Heart left ventricle (tissue), 16 donors: ENCODE data around the gene OR7G3. TPM values are rescaled to one million over a fixed set of nuclear protein-coding genes. Genes with fewer than 3 reads are reported as not detected.
A peak's percentile ranks its signal among the peaks of the same experiment; 100 is the strongest.

Source experiments
- ATAC-seq, 4 donors: fragments of 200-7000 bp; cut with Tn5 transposase; one replicate each; pipeline ENCODE4 v1.9.1; 2020 to 2022; ENCODE audit warnings: moderate library complexity in 4 of 4, mild to moderate bottlenecking in 3 of 4, moderate number of reproducible peaks in 1 of 4
- DNase-seq, 5 donors: peaks; one replicate each; pipeline ENCODE4 v3.0.0-alpha.2; 2020
- H3K27ac ChIP-seq, 12 donors: fragments of 200-600 bp; sonication (generic) in 4 of 12; one replicate each; pipeline versions ENCODE4 v1.5.0 to v1.8.0; 2016 to 2022; ENCODE audit warnings: mild to moderate bottlenecking in 2 of 12
- H3K27me3 ChIP-seq, 9 donors: fragments of 200-600 bp; sonication (generic) in 2 of 9; one replicate each; pipeline versions ENCODE4 v1.5.1 to v1.8.0; 2016 to 2022; ENCODE audit warnings: mild to moderate bottlenecking in 3 of 9
- H3K36me3 ChIP-seq, 9 donors: fragments of 200-600 bp; sonication (generic) in 2 of 9; one replicate each; pipeline versions ENCODE4 v1.5.0 to v1.8.0; 2018 to 2022; ENCODE audit warnings: mild to moderate bottlenecking in 2 of 9
- H3K4me1 ChIP-seq, 12 donors: fragments of 200-600 bp; sonication (generic) in 4 of 12; one replicate each; pipeline versions ENCODE4 v1.5.0 to v1.8.0; 2016 to 2022; ENCODE audit warnings: mild to moderate bottlenecking in 3 of 12
- H3K4me3 ChIP-seq, 12 donors: fragments of 200-600 bp; sonication (generic) in 4 of 12; one replicate each; pipeline versions ENCODE4 v1.5.0 to v1.8.0; 2017 to 2022; ENCODE audit warnings: mild to moderate bottlenecking in 9 of 12, moderate library complexity in 4 of 12
- H3K9me3 ChIP-seq, 12 donors: fragments of 200-600 bp; sonication (generic) in 4 of 12; one replicate each; pipeline versions ENCODE4 v1.5.0 to v1.8.0; 2016 to 2022; ENCODE audit warnings: mild to moderate bottlenecking in 1 of 12
- POLR2A ChIP-seq, 2 donors: fragments of 450-650 bp; IDR thresholded peaks; one replicate each; pipeline ENCODE4 v1.6.1; 2017; ENCODE audit warnings: antibody characterized with exemption in 2 of 2, mild to moderate bottlenecking in 2 of 2, moderate library complexity in 2 of 2
- WGBS, 4 donors: extraction: QIAGEN DNeasy Blood & Tissue Kit in 2 of 4; methylation state at CpG; one replicate each; pipeline versions ENCODE4 v1.1.5 to v1.1.7; 2013 to 2018; 5-methylcytosine and 5-hydroxymethylcytosine counted together
- intact Hi-C, 10 donors: fragments of 100-400 bp; cut with DNase I; formaldehyde crosslinking; loops; one replicate each; pipeline versions ENCODE4 v1.11.1 to v1.14.2; 2022
- polyA plus RNA-seq, 2 donors: library from polyadenylated mRNA; stranded (reverse); fragments of 200-250 nt; gene quantifications; one replicate each; pipeline ENCODE4 v1.2.3, GENCODE V29; 2013
- total RNA-seq, 9 donors: library from RNA; depleted of rRNA in 2 of 9; stranded (reverse); fragments of >200 nt in 2 of 9; fragmentation: NEBNext Ultra II Directional in 3 of 9; extraction: Animal tissue kit (Norgen Biotek cat#: 25700) in 3 of 9; gene quantifications; one replicate each; pipeline versions ENCODE4 v1.1.0 to v1.2.4, GENCODE V29; 2016 to 2023
- TF ChIP-seq, protein P1 (sequence below), 12 donors: fragments of 200-600 bp; sonication (generic) in 4 of 12; IDR thresholded peaks; one replicate each; pipeline versions ENCODE4 v1.5.0 to v1.8.0; 2018 to 2022; ENCODE audit warnings: antibody characterized with exemption in 12 of 12, mild to moderate bottlenecking in 5 of 12
- donor health status: ischemic (EF 13 %, LVEDD 7.1; RV severe dilation, severe dysfunction).
- donor health status: healthy with polysubstance abuse.
- donor health status: DM: no; HTN: yes; CAD: no.
- donor health status: DM: no; HTN: no; CAD: no.
- donor health status: ischemic (EF 25% LVEDD 6.9; RV normal size, moderate dysfunction).
- donor health status: ischemic (EF 25% LVEDD 5.7; RV mildly dilated, moderate dysfunction).
- donor health status: healthy.
- donor health status: DM: yes; HTN: yes; CAD: no.
- donor health status: ischemic (EF 35%, LVEDD 5.7; RV mildly dilated, moderate dysfunction).
- donor health status: nonischemic (EF 11% LVEDD 7.7; RV severe dilation, severe dysfunction).
- donor health status: DM: yes; HTN: yes; CAD: no.
- donor health status: PGD.
- donor health status: ischemic (EF 29% LVEDD 5.4; RV normal size, mild dysfunction).
- donor health status: nonischemic (EF 23%, LVEDD 6.1; RV moderate dilation, normal function).

OR7G3 gene
- total and polyA plus RNA-seq, 11 donors = not detected

DNA sequence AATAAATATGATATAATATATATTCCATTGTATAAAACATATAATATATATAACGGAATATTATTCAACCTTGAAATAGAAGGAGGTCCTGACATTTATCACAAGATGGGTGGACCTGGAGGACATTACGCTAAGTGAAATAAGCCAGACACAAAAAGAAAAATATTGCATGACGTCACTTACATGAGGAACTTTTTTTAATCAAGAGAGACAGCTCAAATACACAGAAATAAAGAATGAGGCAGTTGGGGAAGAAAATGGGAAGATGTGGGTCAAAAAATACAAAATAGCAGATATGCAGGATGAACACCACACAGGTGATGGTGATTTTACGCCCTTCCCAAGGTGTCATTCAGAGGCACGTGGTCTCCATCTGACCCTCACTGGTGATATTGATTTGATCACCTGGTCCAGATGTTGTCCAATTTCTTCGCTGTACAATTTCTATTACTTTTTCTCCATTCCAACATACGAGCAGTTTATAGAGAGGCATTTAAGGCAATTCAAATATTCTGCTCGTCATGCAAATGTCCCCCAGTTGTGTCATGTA lies 12.9 kb upstream of the OR7G3 start:
- 25 to 29% (median 29%) methylated on average over 8 of the region's 8 CpGs for WGBS, 4 donors
- H3K27me3 ChIP-seq = peaks cover 0 to 3% (median 0%) of the 10 kb centered on the region in 9 donors
- peak overlapping the region; percentile 62 to 96 (median 80) for H3K4me3 ChIP-seq
- peak overlapping the region in 10 of 12 donors; percentile 69 to 94 (median 84) for H3K27ac ChIP-seq
- peaks cover 0 to 9% (median 4%) of the 10 kb centered on the region in 12 donors for H3K9me3 ChIP-seq
- intact Hi-C loops = loop anchor here in 6 of 10 donors (5.0 to 10.0 kb wide), 5 partner anchors 165 to 658 kb away; partner anchors contain the start of genes ZNF121 (in 1 of the 6), ZNF266 (in 1 of the 6) and ZNF699 (in 1 of the 6)
- TF ChIP-seq POLR2A (IDR thresholded peaks at IDR 0.05) = no peak
- TF ChIP-seq, protein P1, sequence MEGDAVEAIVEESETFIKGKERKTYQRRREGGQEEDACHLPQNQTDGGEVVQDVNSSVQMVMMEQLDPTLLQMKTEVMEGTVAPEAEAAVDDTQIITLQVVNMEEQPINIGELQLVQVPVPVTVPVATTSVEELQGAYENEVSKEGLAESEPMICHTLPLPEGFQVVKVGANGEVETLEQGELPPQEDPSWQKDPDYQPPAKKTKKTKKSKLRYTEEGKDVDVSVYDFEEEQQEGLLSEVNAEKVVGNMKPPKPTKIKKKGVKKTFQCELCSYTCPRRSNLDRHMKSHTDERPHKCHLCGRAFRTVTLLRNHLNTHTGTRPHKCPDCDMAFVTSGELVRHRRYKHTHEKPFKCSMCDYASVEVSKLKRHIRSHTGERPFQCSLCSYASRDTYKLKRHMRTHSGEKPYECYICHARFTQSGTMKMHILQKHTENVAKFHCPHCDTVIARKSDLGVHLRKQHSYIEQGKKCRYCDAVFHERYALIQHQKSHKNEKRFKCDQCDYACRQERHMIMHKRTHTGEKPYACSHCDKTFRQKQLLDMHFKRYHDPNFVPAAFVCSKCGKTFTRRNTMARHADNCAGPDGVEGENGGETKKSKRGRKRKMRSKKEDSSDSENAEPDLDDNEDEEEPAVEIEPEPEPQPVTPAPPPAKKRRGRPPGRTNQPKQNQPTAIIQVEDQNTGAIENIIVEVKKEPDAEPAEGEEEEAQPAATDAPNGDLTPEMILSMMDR (IDR thresholded peaks at IDR 0.05) = no peak
- H3K36me3 ChIP-seq = peaks cover 0 to 3% (median 0%) of the 10 kb centered on the region in 9 donors
- ATAC-seq (peak in 2 of 4 donors; percentile 5 to 22), DNase-seq (no peak)
- peaks cover 0 to 27% (median 15%) of the 10 kb centered on the region in 12 donors for H3K4me1 ChIP-seq

DNA sequence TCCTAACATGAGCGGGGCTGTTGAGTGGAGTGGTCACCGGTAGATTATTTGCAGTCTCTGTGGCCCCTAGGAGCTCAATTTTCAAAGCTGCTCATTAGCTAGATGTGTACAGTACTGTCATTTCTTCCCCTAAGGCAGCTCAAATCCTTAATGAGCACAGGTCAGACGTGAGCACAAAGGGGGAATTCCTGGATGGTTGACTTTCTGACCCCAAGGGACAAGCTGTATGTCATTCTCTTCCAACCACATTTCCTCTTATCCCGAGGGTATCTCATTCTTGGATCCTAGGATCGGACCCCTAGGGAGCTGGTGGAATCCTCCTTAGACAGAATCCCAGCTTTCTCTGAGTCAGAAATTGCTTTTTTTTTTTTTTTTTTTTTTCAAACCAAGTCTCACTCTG lies 5.7 kb upstream of the OR7G3 start:
- no peak for DNase-seq
- Histone ChIP-seq H3K4me3 (no peak overlapping the region), H3K4me1 (peaks cover 0 to 6% (median 0%) of the 10 kb centered on the region in 12 donors), H3K27ac (no peak overlapping the region), H3K9me3 (no peaks in the 10 kb centered on the region), H3K27me3 (peaks cover 0 to 23% (median 6%) of the 10 kb centered on the region in 9 donors), H3K36me3 (no peaks in the 10 kb centered on the region)
- WGBS, 4 donors = 53 to 62% (median 58%) methylated on average over 5 of the region's 5 CpGs
- intact Hi-C loops = loop anchor here in 3 of 10 donors (10.0 kb wide), 2 partner anchors 302 to 662 kb away; partner anchors contain the start of gene ZNF266 (in 1 of the 3)
- no peak for ATAC-seq
- TF ChIP-seq POLR2A (IDR thresholded peaks at IDR 0.05) = no peak
- TF ChIP-seq, protein P1 (IDR thresholded peaks at IDR 0.05) = no peak

DNA sequence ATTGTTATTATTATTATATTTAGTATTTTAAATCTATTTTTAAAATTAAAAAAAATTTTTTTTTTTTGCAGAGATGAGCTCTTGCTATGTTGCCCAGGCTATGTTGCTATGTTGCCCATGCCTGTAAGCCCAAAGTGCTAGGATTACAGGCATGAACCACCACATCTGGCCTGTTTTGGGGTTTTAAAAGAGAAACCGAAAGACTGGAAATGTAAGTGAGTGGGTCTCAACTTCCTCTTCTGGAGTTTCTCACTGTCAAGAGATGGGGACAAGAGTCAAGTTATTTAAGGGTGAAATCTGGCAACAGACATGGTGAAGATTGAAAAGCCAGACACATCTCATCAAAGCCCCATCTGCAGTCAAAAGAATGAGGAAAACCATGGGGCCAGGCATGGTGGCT lies 4.2 kb upstream of the OR7G3 start:
- 32 to 54% (median 42%) methylated on average over 1 of the region's 1 CpG for WGBS, 4 donors
- no peaks in the 10 kb centered on the region for H3K9me3 ChIP-seq
- intact Hi-C loops = loop anchor here in 3 of 10 donors (10.0 kb wide), 2 partner anchors 304 to 664 kb away; partner anchors contain the start of gene ZNF266 (in 1 of the 3)
- H3K27ac ChIP-seq = no peak overlapping the region
- DNase-seq = no peak
- no peak for ATAC-seq
- TF ChIP-seq, protein P1 (IDR thresholded peaks at IDR 0.05) = no peak
- no peak for TF ChIP-seq POLR2A (IDR thresholded peaks at IDR 0.05)
- peaks cover 0 to 24% (median 6%) of the 10 kb centered on the region in 9 donors for H3K27me3 ChIP-seq
- H3K4me3 ChIP-seq = no peak overlapping the region
- no peaks in the 10 kb centered on the region for H3K4me1 ChIP-seq
- no peaks in the 10 kb centered on the region for H3K36me3 ChIP-seq

DNA sequence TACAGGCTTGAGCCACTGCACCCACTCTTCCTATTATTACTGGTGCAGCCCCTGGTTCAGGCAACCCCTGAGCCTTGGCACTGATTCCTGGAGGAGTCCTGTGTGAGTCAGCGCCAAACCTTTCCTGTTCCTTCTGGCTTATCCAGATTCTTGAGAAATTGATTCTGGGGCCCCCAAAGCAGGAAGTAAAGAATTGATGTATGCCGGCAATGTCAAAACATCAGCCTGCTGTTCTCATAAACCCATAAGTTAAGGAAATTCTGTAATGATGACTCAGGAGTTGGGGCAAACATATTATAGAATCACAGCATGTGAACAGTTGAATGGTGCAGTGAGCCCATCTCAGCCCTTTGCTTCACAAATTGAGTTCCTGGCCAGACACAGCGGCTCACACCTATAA lies 1.4 kb upstream of the OR7G3 start:
- intact Hi-C loops = no loop called here
- TF ChIP-seq, protein P1 (IDR thresholded peaks at IDR 0.05) = no peak
- TF ChIP-seq POLR2A (IDR thresholded peaks at IDR 0.05) = no peak
- 52 to 69% (median 61%) methylated on average over 3 of the region's 3 CpGs for WGBS, 4 donors
- H3K9me3 ChIP-seq = no peaks in the 10 kb centered on the region
- H3K4me3 ChIP-seq = no peak overlapping the region
- H3K27me3 ChIP-seq = peaks cover 0 to 27% (median 6%) of the 10 kb centered on the region in 9 donors
- no peaks in the 10 kb centered on the region for H3K4me1 ChIP-seq
- DNase-seq = no peak
- H3K36me3 ChIP-seq = no peaks in the 10 kb centered on the region
- no peak overlapping the region for H3K27ac ChIP-seq
- ATAC-seq = no peak
